Neuron (in vitro differentiated cells): ENCODE data around the gene GMCL2.

Source experiments
- H2AFZ ChIP-seq: one replicate; pipeline ENCODE4 v1.6.1; 2013; ENCODE audit warnings: low read depth, mild to moderate bottlenecking, inconsistent platforms, low read length, moderate library complexity
- H3K27me3 ChIP-seq: one replicate; pipeline ENCODE4 v1.6.1; 2013; ENCODE audit warnings: low read length; ENCODE audit not compliant: insufficient read depth
- H3K36me3 ChIP-seq: one replicate; pipeline ENCODE4 v1.6.1; 2013; ENCODE audit warnings: low read length; ENCODE audit not compliant: insufficient read depth
- H3K4me1 ChIP-seq: one replicate; pipeline ENCODE4 v1.6.1; 2013; ENCODE audit warnings: low read length; ENCODE audit not compliant: insufficient read depth
- H3K4me3 ChIP-seq: 2 replicates; pipeline ENCODE4 v1.5.1; 2013; ENCODE audit warnings: mild to moderate bottlenecking, low read length, moderate library complexity
- H3K9me3 ChIP-seq: one replicate; pipeline ENCODE4 v1.6.1; 2013; ENCODE audit warnings: low read length

The GMCL2 gene

GRCh38 chr5:178149199-178149932 is 37.8 kb downstream of the GMCL2 start:
- Histone ChIP-seq H3K36me3 (peaks cover 60% of the 10 kb centered on the region), H3K9me3 (no peaks in the 10 kb centered on the region), H2AFZ (no peak overlapping the region), H3K4me1 (peaks cover 9% of the 10 kb centered on the region), H3K27me3 (no peaks in the 10 kb centered on the region), H3K4me3 (no peak overlapping the region)

DNA sequence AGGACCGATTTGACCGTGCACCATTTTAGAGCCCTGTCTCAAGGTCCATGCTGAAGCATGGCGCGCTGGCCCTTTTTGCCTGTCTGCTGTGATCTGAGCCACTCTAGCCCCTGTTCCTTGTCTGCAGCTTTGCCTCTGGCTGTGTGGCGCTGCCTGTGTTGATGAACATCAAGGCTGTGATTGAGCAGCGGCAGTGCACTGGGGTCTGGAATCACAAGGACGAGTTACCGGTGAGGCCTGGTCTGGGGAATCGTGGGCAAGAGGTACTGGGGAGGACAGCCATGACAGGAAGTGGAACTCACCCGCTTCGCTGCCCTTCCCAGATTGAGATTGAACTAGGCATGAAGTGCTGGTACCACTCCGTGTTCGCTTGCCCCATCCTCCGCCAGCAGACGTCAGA is 39.8 kb downstream of the GMCL2 start:
- Histone ChIP-seq H3K4me1 (peaks cover 2% of the 10 kb centered on the region), H3K9me3 (no peaks in the 10 kb centered on the region), H3K36me3 (peaks cover 74% of the 10 kb centered on the region), H3K27me3 (no peaks in the 10 kb centered on the region), H2AFZ (no peak overlapping the region), H3K4me3 (no peak overlapping the region)

DNA sequence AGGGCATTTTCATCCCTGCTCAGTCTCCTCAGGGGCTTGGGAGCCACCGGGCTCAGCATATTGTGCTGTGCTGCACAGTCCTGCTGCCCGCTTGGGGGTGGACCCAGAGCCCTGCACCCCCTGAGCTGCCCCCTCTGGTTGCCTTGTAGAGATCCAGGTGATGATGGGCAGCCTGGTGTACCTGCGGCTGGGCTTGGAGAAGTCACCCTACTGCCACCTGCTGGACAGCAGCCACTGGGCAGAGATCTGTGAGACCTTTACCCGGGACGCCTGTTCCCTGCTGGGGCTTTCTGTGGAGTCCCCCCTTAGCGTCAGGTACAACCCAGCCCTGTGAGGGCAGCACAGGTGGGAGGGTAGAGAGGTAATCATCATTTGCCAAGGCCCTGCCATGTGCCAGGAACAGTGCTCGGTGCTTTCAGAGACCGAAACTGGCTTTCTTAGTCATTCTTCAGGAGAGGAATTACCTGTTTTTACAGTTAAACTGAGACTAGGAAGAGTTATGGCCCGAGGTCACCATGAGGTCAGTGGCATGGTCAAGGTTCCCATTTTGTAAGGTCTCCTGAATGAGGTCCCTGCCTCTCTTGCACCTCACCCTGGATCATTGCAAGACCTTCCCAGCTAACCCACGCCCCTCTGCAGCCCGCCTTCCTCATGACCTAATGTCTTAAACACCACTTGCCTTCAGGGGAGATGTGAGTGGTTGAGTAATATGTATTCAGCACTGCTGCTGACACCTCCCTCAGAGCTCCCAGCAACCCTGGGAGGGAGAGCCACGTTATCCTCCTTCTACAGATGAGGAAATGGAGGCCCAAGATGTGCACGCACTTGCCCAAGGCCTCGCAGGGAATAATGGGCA is 41.0 kb downstream of the GMCL2 start:
- Histone ChIP-seq H3K36me3 (peaks cover 78% of the 10 kb centered on the region), H3K27me3 (no peaks in the 10 kb centered on the region), H3K9me3 (no peaks in the 10 kb centered on the region), H3K4me3 (no peak overlapping the region), H2AFZ (no peak overlapping the region), H3K4me1 (no peaks in the 10 kb centered on the region)

DNA sequence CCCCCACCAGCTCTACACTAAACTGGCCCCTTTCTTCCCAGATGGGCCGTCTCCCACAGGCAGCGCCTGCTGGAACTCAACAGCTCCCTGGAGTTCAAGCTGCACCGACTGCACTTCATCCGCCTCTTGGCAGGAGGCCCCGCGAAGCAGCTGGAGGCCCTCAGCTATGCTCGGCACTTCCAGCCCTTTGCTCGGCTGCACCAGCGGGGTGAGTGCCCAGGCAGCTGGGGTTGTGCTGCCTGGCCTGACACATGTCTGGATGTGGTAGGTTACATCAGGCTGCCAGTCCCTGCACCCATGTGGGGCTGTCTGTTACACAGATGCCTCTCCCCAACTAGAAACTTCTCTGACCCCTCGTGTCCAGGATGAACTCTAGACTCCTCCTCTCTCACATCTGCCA is 43.3 kb downstream of the GMCL2 start:
- H3K36me3 ChIP-seq: peaks cover 58% of the 10 kb centered on the region
- H2AFZ ChIP-seq: no peak overlapping the region
- no peaks in the 10 kb centered on the region for H3K27me3 ChIP-seq
- no peaks in the 10 kb centered on the region for H3K4me1 ChIP-seq
- no peaks in the 10 kb centered on the region for H3K9me3 ChIP-seq
- no peak overlapping the region for H3K4me3 ChIP-seq

GRCh38 chr5:178143246-178143645 is 43.9 kb downstream of the GMCL2 start:
- Histone ChIP-seq H3K27me3 (no peaks in the 10 kb centered on the region), H3K9me3 (no peaks in the 10 kb centered on the region), H2AFZ (no peak overlapping the region), H3K4me1 (no peaks in the 10 kb centered on the region), H3K36me3 (peaks cover 52% of the 10 kb centered on the region), H3K4me3 (no peak overlapping the region)

DNA sequence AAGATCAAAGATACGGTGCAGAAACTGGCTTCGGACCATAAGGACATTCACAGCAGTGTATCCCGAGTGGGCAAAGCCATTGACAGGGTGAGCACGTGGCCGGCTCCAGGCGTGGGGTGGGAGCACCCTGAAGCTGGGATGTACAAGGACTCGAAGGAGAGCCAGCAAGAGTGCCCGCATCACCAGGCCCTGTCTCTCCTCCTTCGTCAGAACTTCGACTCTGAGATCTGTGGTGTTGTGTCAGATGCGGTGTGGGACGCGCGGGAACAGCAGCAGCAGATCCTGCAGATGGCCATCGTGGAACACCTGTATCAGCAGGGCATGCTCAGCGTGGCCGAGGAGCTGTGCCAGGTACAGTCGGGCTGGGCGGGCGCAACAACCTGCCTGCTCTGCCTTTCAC is 44.5 kb downstream of the GMCL2 start:
- Histone ChIP-seq H3K4me3 (no peak overlapping the region), H3K4me1 (no peaks in the 10 kb centered on the region), H2AFZ (no peak overlapping the region), H3K9me3 (no peaks in the 10 kb centered on the region), H3K36me3 (peaks cover 51% of the 10 kb centered on the region), H3K27me3 (no peaks in the 10 kb centered on the region)

GRCh38 chr5:178141550-178141949 is 45.6 kb downstream of the GMCL2 start:
- Histone ChIP-seq H3K4me3 (no peak overlapping the region), H3K36me3 (peaks cover 46% of the 10 kb centered on the region), H2AFZ (no peak overlapping the region), H3K9me3 (no peaks in the 10 kb centered on the region), H3K27me3 (no peaks in the 10 kb centered on the region), H3K4me1 (no peaks in the 10 kb centered on the region)

DNA sequence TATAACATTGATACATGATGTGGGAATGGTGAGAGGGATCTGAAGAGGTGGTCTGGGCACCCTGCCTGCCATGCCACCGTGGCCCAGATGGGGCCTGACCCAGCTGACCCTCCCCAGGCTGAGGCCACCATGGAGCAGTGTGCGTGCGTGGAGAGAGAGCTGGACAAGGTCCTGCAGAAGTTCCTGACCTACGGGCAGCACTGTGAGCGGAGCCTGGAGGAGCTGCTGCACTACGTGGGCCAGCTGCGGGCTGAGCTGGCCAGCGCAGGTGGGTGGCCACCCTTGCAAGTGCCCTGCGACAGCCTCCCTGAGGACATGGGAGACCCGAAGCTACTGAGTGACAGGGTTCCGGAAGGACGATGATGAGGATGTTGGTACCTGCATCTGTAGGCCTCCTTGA is 49.2 kb downstream of the GMCL2 start:
- Histone ChIP-seq H3K9me3 (no peaks in the 10 kb centered on the region), H3K36me3 (peaks cover 47% of the 10 kb centered on the region), H3K4me3 (no peak overlapping the region), H3K4me1 (no peaks in the 10 kb centered on the region), H3K27me3 (no peaks in the 10 kb centered on the region), H2AFZ (no peak overlapping the region)

DNA sequence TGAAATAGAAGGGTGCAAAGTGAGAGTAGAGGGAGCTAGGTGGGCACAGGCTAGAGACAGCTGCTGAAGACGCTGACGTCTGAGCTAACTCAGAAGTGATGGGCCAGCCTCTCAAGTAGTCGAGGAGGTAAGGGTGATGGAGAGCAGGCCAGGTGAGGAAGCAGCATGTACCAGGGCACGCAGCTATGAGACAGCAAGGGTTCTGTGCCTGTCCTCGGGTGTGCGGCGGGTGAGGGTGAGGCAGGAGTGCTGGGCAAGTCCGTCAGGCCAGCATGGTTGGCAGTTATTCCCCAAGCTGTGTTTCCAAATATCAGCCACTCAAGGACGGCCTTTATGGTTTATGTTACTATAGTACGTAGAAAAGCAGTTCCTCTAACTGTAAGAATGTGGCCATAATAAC is 50.2 kb downstream of the GMCL2 start:
- Histone ChIP-seq H2AFZ (no peak overlapping the region), H3K36me3 (peaks cover 40% of the 10 kb centered on the region), H3K9me3 (no peaks in the 10 kb centered on the region), H3K27me3 (no peaks in the 10 kb centered on the region), H3K4me1 (no peaks in the 10 kb centered on the region), H3K4me3 (no peak overlapping the region)
